Right atrium auricular region (tissue), 2 donors: ENCODE data around the gene PRKAG2. TPM values are rescaled to one million over a fixed set of nuclear protein-coding genes. Genes with fewer than 3 reads are reported as not detected.

Experiments used
- DNase-seq: peaks from one replicate; pipeline ENCODE4 v3.0.0-alpha.2; 2019; ENCODE audit warnings: low spot score
- H3K27ac ChIP-seq, 2 donors: fragments of 200-600 bp; sonication (generic); 1 replicate in 1 of 2; 2 replicates in 1 of 2; pipeline ENCODE4 v1.5.1; 2016 to 2019
- H3K27me3 ChIP-seq, 2 donors: fragments of 200-600 bp; sonication (generic); one replicate each; pipeline versions ENCODE4 v1.5.1 to v1.6.0; 2017 to 2019
- H3K36me3 ChIP-seq: fragments of 200-600 bp; sonication (generic); one replicate; pipeline ENCODE4 v1.5.1; 2016
- H3K4me1 ChIP-seq, 2 donors: fragments of 200-600 bp; sonication (generic); one replicate each; pipeline versions ENCODE4 v1.5.1 to v1.6.0; 2017 to 2019
- H3K4me3 ChIP-seq, 2 donors: fragments of 200-600 bp; sonication (generic); 1 replicate in 1 of 2; 2 replicates in 1 of 2; pipeline ENCODE4 v1.5.1; 2017 to 2019; ENCODE audit warnings: mild to moderate bottlenecking in 1 of 2, moderate library complexity in 1 of 2
- H3K9me3 ChIP-seq, 2 donors: fragments of 200-600 bp; sonication (generic); one replicate each; pipeline ENCODE4 v1.5.1; 2019
- CTCF ChIP-seq, 2 donors: fragments of 200-600 bp; sonication (generic); IDR thresholded peaks; one replicate each; pipeline ENCODE4 v1.5.1; 2019; ENCODE audit warnings: antibody characterized with exemption in 2 of 2
- total RNA-seq, 2 donors: library from RNA; depleted of rRNA; stranded (reverse); fragments of >200 nt; gene quantifications; one replicate each; pipeline ENCODE4 v1.1.0, GENCODE V29; 2016

PRKAG2 gene
- total RNA-seq, 2 donors from 2014 or later, result 133 to 177 TPM

- Histone ChIP-seq H3K9me3 (no peaks in the 10 kb centered on the region), H3K4me3 (no peak overlapping the region), H3K4me1 (no peaks in the 10 kb centered on the region), H3K27me3 (no peaks in the 10 kb centered on the region), H3K36me3 (no peaks in the 10 kb centered on the region), H3K27ac (no peak overlapping the region)
- TF ChIP-seq CTCF (IDR thresholded peaks at IDR 0.05), result no peak
- DNase-seq, result no peak
These were observed 103.1 kb downstream of the PRKAG2 start for GRCh38 chr7:151773797-151774196.

GRCh38 chr7:151770232-151770631, 106.7 kb downstream of the PRKAG2 start:
- no peaks in the 10 kb centered on the region for H3K27me3 ChIP-seq
- no peaks in the 10 kb centered on the region for H3K9me3 ChIP-seq
- TF ChIP-seq CTCF (IDR thresholded peaks at IDR 0.05), result no peak
- no peak overlapping the region for H3K4me3 ChIP-seq
- H3K4me1 ChIP-seq, result peaks cover 0 to 10% of the 10 kb centered on the region in 2 donors
- no peak for DNase-seq
- no peak overlapping the region for H3K27ac ChIP-seq
- H3K36me3 ChIP-seq, result no peaks in the 10 kb centered on the region

GRCh38 chr7:151769188-151769821, 107.6 kb downstream of the PRKAG2 start:
- H3K4me1 ChIP-seq, result peaks cover 0 to 10% of the 10 kb centered on the region in 2 donors
- H3K9me3 ChIP-seq, result no peaks in the 10 kb centered on the region
- no peak for DNase-seq
- no peaks in the 10 kb centered on the region for H3K36me3 ChIP-seq
- no peak for TF ChIP-seq CTCF (IDR thresholded peaks at IDR 0.05)
- no peak overlapping the region for H3K27ac ChIP-seq
- no peaks in the 10 kb centered on the region for H3K27me3 ChIP-seq
- H3K4me3 ChIP-seq, result no peak overlapping the region

- no peak for DNase-seq
- Histone ChIP-seq H3K9me3 (no peaks in the 10 kb centered on the region), H3K36me3 (no peaks in the 10 kb centered on the region), H3K27ac (no peak overlapping the region), H3K27me3 (no peaks in the 10 kb centered on the region), H3K4me3 (no peak overlapping the region), H3K4me1 (peaks cover 0 to 10% of the 10 kb centered on the region in 2 donors)
- no peak for TF ChIP-seq CTCF (IDR thresholded peaks at IDR 0.05)
These were observed 108.1 kb downstream of the PRKAG2 start for GRCh38 chr7:151768805-151769187.

GRCh38 chr7:151767557-151767956, 109.4 kb downstream of the PRKAG2 start:
- H3K36me3 ChIP-seq, result no peaks in the 10 kb centered on the region
- H3K4me1 ChIP-seq, result peaks cover 0 to 10% of the 10 kb centered on the region in 2 donors
- TF ChIP-seq CTCF (IDR thresholded peaks at IDR 0.05), result no peak
- no peaks in the 10 kb centered on the region for H3K27me3 ChIP-seq
- no peak overlapping the region for H3K4me3 ChIP-seq
- no peaks in the 10 kb centered on the region for H3K9me3 ChIP-seq
- no peak for DNase-seq
- no peak overlapping the region for H3K27ac ChIP-seq
